ENCODE measurements around the gene SRGAP3.

Gene SRGAP3

DNA sequence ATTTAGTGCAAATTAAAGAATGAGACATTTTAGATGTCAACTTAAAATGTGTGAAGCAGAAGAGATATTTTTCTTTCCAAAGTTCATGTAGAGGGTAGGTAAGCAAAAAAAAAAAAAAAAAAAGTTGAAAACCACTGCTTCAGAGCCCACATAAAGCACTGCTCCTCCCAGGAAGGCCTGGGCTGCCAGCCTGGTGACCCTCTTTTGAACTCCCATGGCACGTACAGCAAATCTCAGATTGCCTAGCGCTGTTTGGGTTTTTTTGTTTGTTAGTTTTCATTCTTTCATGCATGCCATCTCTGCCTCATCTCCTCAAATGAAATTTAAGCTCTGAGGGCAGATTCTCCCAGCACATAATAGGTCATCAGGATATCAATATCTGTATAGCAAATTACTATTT, 120.1 kb downstream of the SRGAP3 start:
- Histone ChIP-seq H3K79me2 (ENCODE audit: insufficient read depth, low read depth) (no peaks in the 10 kb centered on the region), H2AFZ (ENCODE audit: low read depth) (no peak overlapping the region), H3K27me3 (ENCODE audit: insufficient read depth, low read depth) (no peaks in the 10 kb centered on the region), H4K20me1 (ENCODE audit: insufficient read depth) (no peaks in the 10 kb centered on the region), H3K36me3 (ENCODE audit: insufficient read depth) (no peaks in the 10 kb centered on the region), H3K4me2 (no peak overlapping the region), H3K9ac (no peak overlapping the region), H3K27ac (no peak overlapping the region), H3K4me1 (ENCODE audit: low read depth, poor library complexity, severe bottlenecking) (no peaks in the 10 kb centered on the region), H3K4me3 (IDR thresholded peaks at IDR 0.05; ENCODE audit: insufficient read depth, low read depth, low read length) (no peak overlapping the region)
- TF ChIP-seq, protein P1, sequence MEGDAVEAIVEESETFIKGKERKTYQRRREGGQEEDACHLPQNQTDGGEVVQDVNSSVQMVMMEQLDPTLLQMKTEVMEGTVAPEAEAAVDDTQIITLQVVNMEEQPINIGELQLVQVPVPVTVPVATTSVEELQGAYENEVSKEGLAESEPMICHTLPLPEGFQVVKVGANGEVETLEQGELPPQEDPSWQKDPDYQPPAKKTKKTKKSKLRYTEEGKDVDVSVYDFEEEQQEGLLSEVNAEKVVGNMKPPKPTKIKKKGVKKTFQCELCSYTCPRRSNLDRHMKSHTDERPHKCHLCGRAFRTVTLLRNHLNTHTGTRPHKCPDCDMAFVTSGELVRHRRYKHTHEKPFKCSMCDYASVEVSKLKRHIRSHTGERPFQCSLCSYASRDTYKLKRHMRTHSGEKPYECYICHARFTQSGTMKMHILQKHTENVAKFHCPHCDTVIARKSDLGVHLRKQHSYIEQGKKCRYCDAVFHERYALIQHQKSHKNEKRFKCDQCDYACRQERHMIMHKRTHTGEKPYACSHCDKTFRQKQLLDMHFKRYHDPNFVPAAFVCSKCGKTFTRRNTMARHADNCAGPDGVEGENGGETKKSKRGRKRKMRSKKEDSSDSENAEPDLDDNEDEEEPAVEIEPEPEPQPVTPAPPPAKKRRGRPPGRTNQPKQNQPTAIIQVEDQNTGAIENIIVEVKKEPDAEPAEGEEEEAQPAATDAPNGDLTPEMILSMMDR (conservative IDR thresholded peaks at IDR 0.05; ENCODE audit: low read depth, low read length): no peak

DNA sequence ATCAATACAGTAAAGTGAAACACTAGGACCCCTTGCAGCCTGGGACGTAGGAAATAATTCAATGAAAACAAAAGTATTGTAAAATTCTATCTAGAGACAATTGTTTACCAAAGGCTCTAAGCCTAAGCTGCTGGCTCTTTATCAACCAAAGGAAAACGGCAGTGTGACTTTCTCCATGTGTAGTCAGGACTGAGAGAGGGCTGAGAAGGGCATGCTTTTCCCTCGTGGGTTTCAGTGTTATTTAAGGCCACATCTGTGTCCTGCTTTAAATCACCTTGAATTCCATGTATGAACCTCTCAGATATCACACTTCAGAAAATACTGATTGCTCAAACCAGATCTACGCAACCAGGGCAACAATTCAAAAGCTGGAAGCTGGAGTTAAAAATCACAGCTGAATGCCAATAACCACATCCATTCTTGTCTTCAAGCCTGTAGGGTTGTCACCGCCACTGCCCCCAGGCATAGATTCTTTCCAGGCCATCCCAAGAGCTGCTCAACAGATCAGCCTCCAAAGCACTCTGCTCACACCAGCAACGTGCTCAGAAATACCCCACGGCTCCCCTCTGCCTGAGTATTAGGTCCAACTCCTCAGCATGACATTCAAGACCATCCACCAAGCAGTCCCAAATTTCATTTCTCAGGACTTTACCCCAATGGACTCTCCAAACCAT, 124.0 kb downstream of the SRGAP3 start:
- H3K4me2 ChIP-seq: no peak overlapping the region
- TF ChIP-seq, protein P1 (conservative IDR thresholded peaks at IDR 0.05; ENCODE audit: low read depth, low read length): no peak
- H3K4me1 ChIP-seq (ENCODE audit: low read depth, poor library complexity, severe bottlenecking): no peaks in the 10 kb centered on the region

DNA sequence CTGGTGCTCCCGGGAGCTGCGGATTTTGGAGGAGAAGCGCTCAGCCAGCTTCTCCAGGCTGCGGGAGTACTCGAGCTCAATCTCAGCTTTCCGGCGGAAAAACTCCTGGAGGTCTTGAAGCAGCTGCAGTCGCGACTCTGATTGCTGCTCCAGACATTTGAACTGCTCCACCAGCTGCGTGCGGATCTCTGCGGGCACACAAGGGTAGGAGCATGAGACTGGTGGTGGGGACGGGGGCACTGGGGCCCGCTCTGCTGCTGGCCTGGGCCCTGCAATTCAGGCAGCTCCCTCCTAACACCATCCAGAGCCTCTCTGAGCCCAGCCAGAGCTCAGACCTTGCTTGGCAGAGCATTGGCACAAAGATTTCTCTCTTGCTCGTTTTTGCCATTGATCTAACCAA, 124.7 kb downstream of the SRGAP3 start:
- no peak overlapping the region for H3K4me2 ChIP-seq
- TF ChIP-seq, protein P1 (conservative IDR thresholded peaks at IDR 0.05; ENCODE audit: low read depth, low read length): no peak
- H3K27ac ChIP-seq: no peak overlapping the region
- no peaks in the 10 kb centered on the region for H3K4me1 ChIP-seq (ENCODE audit: low read depth, poor library complexity, severe bottlenecking)
- H3K36me3 ChIP-seq (ENCODE audit: insufficient read depth): no peaks in the 10 kb centered on the region
- H3K27me3 ChIP-seq (ENCODE audit: insufficient read depth, low read depth): no peaks in the 10 kb centered on the region
- no peak overlapping the region for H3K9ac ChIP-seq
- H3K4me3 ChIP-seq (IDR thresholded peaks at IDR 0.05; ENCODE audit: insufficient read depth, low read depth, low read length): no peak overlapping the region
- H3K79me2 ChIP-seq (ENCODE audit: insufficient read depth, low read depth): no peaks in the 10 kb centered on the region
- H2AFZ ChIP-seq (ENCODE audit: low read depth): no peak overlapping the region
- H4K20me1 ChIP-seq (ENCODE audit: insufficient read depth): no peaks in the 10 kb centered on the region

More for the DNA sequence above, 124.0 kb downstream of the SRGAP3 start:
- H3K9ac ChIP-seq: no peak overlapping the region
- no peak overlapping the region for H3K27ac ChIP-seq
- no peaks in the 10 kb centered on the region for H3K79me2 ChIP-seq (ENCODE audit: insufficient read depth, low read depth)
- H3K36me3 ChIP-seq (ENCODE audit: insufficient read depth): no peaks in the 10 kb centered on the region
- no peak overlapping the region for H3K4me3 ChIP-seq (IDR thresholded peaks at IDR 0.05; ENCODE audit: insufficient read depth, low read depth, low read length)
- H3K27me3 ChIP-seq (ENCODE audit: insufficient read depth, low read depth): no peaks in the 10 kb centered on the region
- no peak overlapping the region for H2AFZ ChIP-seq (ENCODE audit: low read depth)
- no peaks in the 10 kb centered on the region for H4K20me1 ChIP-seq (ENCODE audit: insufficient read depth)

DNA sequence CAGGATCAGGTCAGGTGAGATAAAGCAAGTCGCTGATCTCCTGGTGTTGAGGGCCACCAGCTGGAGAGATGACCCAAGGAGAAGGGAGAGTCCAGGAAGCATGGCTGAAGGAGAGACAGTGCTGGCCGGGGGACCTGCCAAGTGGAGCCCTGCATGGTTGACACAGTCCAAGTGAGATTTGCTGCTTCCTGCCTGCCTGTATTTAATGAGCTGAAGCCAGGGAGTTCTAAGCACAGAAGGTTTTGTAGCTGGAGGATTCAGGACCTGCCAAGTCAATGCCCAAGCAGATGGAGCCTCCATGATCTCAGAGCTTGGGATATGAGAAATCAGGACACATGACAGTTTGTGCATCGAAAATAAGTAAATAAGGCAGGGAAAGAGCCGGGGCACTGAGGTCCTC, 125.6 kb downstream of the SRGAP3 start:
- Histone ChIP-seq H3K4me1 (ENCODE audit: low read depth, poor library complexity, severe bottlenecking) (no peaks in the 10 kb centered on the region), H2AFZ (ENCODE audit: low read depth) (no peak overlapping the region), H3K4me2 (no peak overlapping the region), H3K36me3 (ENCODE audit: insufficient read depth) (no peaks in the 10 kb centered on the region), H3K27me3 (ENCODE audit: insufficient read depth, low read depth) (no peaks in the 10 kb centered on the region), H3K9ac (no peak overlapping the region), H3K79me2 (ENCODE audit: insufficient read depth, low read depth) (no peaks in the 10 kb centered on the region), H3K27ac (no peak overlapping the region), H3K4me3 (IDR thresholded peaks at IDR 0.05; ENCODE audit: insufficient read depth, low read depth, low read length) (no peak overlapping the region), H4K20me1 (ENCODE audit: insufficient read depth) (no peaks in the 10 kb centered on the region)
- TF ChIP-seq, protein P1 (conservative IDR thresholded peaks at IDR 0.05; ENCODE audit: low read depth, low read length): no peak

All from KMS-11 (cell line).